HG03521 (cell line): ENCODE data around the gene CLDND1.

Experiments
- ATAC-seq: cut with Tn5 transposase; IDR thresholded peaks from one replicate; pipeline ENCODE4 v1.9.1; 2021; ENCODE audit warnings: mild to moderate bottlenecking, moderate library complexity; ENCODE audit not compliant: unreplicated experiment

Gene CLDND1

GRCh38 chr3:98552232-98553020, 29.7 kb upstream of the CLDND1 start:
- no peak for ATAC-seq

DNA sequence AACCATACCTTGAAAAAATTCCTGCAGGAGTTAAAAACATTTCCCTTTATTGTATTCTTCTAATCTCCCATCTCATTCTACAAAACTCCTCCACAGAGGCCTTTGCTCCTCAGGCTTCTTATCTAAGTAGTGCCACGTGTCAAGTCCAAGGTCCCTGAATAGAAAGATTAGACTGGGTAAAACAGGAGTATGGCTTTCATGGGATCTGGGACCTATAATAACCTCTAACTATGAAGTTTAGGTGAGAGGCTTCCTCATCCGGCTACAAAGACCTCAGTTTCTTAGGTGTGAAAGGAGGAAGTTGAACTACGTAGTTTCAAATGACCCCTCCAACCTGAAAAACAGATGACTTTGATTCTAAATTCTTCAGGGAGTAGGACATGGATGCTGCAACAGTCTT, 29.1 kb upstream of the CLDND1 start:
- ATAC-seq: no peak

GRCh38 chr3:98551236-98551635, 28.5 kb upstream of the CLDND1 start:
- ATAC-seq: no peak

DNA sequence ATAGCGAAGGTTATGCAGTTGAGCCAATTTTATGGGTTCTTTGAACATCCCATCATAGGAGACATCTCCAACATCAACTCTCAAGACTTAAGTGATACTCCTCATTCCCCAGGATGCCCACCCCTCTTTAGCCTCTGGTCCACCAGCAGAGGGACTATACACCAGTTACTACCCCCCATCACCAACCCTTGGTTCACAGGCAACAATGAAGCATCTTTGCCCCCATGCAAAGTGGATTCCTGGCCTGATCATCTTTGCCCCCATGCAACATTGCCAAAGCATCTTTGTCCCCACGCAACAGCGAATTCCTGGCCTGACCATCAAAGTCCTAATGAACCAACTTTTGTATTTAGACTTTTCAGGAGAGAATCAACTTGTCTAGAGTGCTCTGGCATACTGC, 28.1 kb upstream of the CLDND1 start:
- no peak for ATAC-seq

GRCh38 chr3:98548544-98548943, 25.8 kb upstream of the CLDND1 start:
- no peak for ATAC-seq

- ATAC-seq: peak; percentile 36
These were observed 23.2 kb upstream of the CLDND1 start for GRCh38 chr3:98545940-98546339.

GRCh38 chr3:98542623-98543022, 19.9 kb upstream of the CLDND1 start:
- no peak for ATAC-seq

DNA sequence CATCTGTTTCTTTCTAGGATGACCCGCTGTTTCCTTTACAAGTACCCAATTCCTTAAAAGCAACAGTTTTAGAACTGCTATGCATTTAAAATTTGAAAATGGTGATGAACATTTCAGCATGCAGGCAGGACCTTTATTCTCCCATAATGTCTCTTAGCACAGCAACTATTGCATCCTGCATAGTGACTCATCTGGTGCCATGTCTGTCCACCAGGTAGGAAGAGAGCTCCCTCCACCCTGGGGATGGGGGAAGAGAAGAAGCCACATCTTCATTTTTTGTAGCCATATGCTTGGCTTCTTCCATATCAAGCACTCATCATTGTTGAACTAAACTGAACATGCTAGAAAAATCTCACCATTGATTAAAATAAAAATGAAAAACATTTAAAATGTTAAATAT, 19.0 kb upstream of the CLDND1 start:
- no peak for ATAC-seq

GRCh38 chr3:98540346-98540745, 17.6 kb upstream of the CLDND1 start:
- ATAC-seq: peak; percentile 50

DNA sequence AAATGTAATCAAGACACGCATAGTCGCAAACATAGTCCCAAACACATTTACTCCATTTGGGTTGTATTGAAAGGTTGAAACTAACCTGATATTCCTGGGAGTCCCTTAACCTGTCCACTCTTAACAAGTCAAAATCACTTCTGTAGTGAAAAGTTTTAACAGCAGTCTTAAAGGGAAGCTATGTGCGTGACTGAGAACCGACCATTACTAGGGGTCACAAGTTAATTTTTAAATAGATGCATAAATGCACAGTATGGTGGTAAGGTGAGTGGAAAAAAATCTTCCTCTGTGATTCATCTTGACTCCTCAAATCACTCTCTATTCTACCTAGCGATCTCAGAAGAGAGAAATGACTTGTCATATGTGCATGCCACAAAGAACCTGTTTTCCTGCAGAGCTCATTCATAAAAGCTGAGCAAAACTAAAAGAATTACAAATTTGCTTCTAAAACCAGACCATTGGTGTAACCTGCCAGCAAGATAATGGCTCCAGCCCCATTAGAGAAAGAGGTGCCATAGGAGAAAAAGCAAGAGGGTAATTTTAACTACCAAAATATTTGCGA, 13.8 kb upstream of the CLDND1 start:
- peak; percentile 63 for ATAC-seq

DNA sequence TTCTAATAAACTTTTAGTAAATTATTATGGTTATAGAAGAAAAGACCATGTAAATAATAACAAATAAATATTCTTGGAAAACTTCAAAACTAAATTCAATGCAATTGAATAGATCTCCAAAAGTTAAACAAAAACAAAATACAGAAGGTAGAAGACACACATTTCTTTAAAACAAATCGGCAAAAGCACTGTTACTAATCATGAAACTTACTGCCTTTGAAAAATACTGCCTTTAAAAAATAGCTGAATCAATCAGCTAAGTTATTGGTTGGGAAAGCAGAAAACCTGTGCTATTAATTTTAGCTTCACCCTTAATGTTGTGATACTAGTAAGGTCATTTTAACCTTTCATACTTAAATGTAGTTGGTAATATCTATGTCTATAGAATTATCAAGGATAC, 12.0 kb upstream of the CLDND1 start:
- no peak for ATAC-seq

GRCh38 chr3:98534168-98534567, 11.5 kb upstream of the CLDND1 start:
- no peak for ATAC-seq

DNA sequence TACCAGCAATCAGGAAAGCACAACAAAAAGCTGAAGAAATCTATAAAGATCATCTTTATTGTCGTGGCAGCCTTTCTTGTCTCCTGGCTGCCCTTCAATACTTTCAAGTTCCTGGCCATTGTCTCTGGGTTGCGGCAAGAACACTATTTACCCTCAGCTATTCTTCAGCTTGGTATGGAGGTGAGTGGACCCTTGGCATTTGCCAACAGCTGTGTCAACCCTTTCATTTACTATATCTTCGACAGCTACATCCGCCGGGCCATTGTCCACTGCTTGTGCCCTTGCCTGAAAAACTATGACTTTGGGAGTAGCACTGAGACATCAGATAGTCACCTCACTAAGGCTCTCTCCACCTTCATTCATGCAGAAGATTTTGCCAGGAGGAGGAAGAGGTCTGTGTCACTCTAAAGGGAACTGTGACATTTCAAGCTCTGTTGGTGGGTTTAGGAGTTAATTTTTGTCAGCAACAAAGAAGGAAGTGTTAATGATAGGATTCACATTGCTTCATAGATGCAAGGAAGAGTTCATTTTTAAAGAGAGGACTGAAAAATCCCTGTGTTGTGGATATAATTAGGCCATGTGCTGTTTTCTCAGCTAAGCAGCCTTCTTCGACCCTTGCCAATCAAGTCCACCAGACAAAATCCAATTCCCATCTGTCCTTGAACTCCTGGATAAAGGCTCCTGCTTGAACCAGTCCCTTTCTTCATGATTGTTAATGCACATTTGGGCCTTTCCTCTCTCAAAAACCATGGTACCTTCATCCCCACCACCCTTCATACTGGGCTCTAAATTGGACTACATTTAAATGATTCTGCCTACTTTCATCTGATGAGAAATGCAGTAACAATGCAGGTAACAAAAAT, 10.2 kb upstream of the CLDND1 start:
- no peak for ATAC-seq

- no peak for ATAC-seq
These were observed 9.6 kb upstream of the CLDND1 start for GRCh38 chr3:98532275-98532637.

DNA sequence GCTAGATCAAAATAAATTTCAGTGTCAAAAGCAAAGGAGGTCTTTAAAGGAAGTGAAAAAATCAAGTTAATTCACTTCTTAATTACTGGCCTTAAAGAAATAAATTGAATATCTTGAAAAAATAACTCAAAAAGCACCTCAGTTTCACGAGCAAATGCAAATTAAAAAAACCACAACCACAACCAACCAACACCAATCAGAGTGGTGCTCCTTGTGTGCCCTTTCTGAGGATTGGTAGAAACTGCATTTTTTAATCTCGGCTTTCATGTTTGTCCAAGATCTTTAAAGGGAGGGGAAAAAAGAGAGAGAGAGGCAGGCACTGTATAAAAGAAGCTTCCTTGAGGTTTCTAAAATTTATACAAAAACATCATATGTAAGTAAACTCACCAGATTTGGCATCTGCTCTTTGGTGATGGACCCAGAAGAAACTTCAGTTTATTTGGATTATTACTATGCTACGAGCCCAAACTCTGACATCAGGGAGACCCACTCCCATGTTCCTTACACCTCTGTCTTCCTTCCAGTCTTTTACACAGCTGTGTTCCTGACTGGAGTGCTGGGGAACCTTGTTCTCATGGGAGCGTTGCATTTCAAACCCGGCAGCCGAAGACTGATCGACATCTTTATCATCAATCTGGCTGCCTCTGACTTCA, 9.0 kb upstream of the CLDND1 start, which contains the start of gene GPR15:
Gene GPR15 (plus strand): TSS at position 357 of the 653 bp plus-strand sequence. CDS start 56 bp downstream, at position 413.
- no peak for ATAC-seq

DNA sequence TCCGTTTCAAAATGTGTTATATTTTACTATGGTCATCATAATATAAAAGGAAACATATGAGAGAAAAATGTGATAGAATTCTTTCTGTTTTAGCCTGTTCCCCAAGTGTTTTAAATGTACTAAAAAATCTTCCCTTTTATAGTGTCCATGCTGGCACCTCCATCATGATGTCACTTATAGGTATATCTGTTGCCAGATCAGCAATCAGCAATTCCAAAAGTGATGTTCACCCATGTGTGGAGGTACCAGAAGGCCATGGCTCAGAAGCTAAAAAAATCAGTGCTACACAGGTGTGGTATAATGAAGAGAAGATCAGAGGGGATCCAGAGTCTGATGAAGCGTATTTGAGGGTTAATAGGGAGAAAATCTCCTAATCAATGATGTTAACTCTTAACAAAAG, 8.0 kb upstream of the CLDND1 start:
- no peak for ATAC-seq

DNA sequence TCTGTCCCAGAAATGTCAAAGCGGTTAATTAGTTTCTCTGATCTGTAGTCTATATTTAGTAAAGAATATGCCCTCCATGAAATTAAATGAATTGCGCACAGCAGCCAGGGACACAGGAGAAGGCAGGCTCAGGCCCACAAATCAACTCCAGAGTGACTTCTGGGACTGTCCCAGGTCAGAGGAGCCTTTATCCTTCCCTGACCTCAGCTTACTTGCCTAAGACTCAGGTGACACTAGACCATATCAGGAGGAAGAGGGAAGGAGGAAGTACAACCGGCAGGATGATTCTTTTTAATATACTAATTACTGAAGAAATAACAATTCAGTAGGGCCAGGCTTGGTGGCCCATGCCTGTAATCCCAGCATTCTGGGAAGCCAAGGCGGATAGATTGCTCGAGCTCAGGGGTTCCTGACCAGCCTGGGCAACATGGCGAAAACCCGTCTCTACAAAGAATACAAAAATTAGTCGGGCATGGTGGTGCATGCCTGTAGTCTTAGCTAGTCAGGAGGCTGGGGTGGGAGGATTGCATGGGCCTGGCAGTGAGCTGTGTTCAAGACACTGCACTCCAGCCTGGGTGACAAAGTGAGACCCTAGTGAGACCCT, 7.3 kb upstream of the CLDND1 start:
- no peak for ATAC-seq

DNA sequence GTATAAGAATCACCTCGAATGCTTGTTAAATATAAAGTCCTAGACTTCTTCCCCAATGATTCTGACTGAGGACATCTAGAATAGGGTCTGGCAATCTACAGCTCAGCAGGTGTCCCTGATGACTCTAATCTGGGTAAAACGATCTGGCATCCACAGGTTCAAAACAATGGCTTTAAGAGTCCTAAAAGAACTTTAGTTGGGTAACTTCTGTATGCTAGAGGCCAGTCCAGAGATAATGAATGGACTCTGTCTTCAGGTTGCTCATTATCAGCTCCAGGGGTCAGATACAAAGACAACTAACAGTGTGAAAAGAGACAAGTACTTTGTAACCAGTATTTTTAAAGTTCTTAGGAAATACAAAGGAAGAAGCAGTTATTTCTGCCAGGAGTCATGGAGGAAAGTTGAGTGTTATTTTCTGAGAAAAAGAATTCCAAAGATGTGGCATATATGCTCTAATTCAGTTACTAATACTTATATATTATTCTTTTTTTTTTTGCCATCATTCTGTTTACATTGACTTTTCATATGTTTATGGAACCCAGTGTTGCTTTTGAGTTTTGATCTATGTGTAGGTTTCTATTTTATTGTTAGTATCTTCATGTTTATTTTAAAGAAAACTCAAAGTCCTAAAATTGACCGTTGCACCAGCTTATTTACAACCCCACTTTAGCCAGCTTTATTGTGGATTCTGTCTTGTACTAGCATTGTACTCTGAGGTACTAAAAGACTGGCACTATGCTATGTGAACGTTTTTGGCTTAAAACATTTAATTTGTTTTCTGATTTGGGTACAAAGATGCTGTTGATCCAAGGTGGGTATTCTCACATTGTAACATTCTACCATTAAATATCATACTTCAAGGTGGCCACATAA, 6.0 kb upstream of the CLDND1 start:
- no peak for ATAC-seq

- no peak for ATAC-seq
These were observed 2.8 kb upstream of the CLDND1 start for GRCh38 chr3:98525494-98525893.
